ENCODE measurements around the gene RAB11B. TPM values are rescaled to one million over a fixed set of nuclear protein-coding genes. Genes with fewer than 3 reads are reported as not detected.
"Not testable (repeated sequence)": the region's sequence is repeated elsewhere in the genome, so short reads cannot be mapped to it uniquely, and the experiment has no call there.

RAB11B gene
- 46.2 and 47.0 TPM in 2 replicates for total RNA-seq
- 27.8 and 34.8 TPM in 2 replicates for polyA plus RNA-seq
- 89.5 and 104 TPM in 2 replicates for polyA plus RNA-seq (2012)
- polyA minus RNA-seq (ENCODE audit: low replicate concordance), result 29.3 and 32.9 TPM in 2 replicates

GRCh38 chr19:8389891-8390616 is at the start of gene RAB11B:
Gene RAB11B, plus strand, starts transcription at chr19:8390360. Its CDS starts 57 bp downstream, at chr19:8390417.
- H3K79me2 ChIP-seq (ENCODE audit: control insufficient read depth, insufficient read depth, low read length), result peaks cover 16% of the 10 kb centered on the region
- peak within 1 kb of the TSS; percentile 96 for H3K27ac ChIP-seq (ENCODE audit: insufficient read depth, low read length)
- H3K27me3 ChIP-seq (ENCODE audit: control insufficient read depth, insufficient read depth, low read length), result no peaks in the 10 kb centered on the region
- H3K9me3 ChIP-seq (ENCODE audit: control insufficient read depth, insufficient read depth, low read depth, low read length), result no peaks in the 10 kb centered on the region
- TF ChIP-seq CTCF (conservative IDR thresholded peaks at IDR 0.05 in 1 of 2, IDR thresholded peaks at IDR 0.05 in 1 of 2; ENCODE audit: low read depth in 1 of 2, low read length in 2 of 2) (no peak), EZH2 (IDR thresholded peaks at IDR 0.05; ENCODE audit: low read length, missing control alignments) (no peak)
- H3K36me3 ChIP-seq (ENCODE audit: control insufficient read depth, insufficient read depth, low read length), result no peaks in the 10 kb centered on the region
- peak within 1 kb of the TSS; percentile 66 to 81 (median 77) for H3K4me3 ChIP-seq (replicated peaks in 1 of 4; ENCODE audit: control extremely low read depth in 1 of 4, insufficient read depth in 1 of 4, low read depth in 3 of 4, low read length in 4 of 4)
- peak; percentile 100 for DNase-seq (ENCODE audit: low read depth in 2 of 2)
- H3K4me2 ChIP-seq (ENCODE audit: extremely low read depth, insufficient read depth, low read length), result peak within 1 kb of the TSS; percentile 82
- peak within 1 kb of the TSS; percentile 100 for H3K9ac ChIP-seq (ENCODE audit: insufficient read depth, low read length)
- peak within 1 kb of the TSS; percentile 70 for H2AFZ ChIP-seq (ENCODE audit: low read length)
- peaks cover 8% of the 10 kb centered on the region for H3K4me1 ChIP-seq (ENCODE audit: control insufficient read depth, extremely low read depth, insufficient read depth, low read length)
- no peaks in the 10 kb centered on the region for H4K20me1 ChIP-seq (ENCODE audit: control insufficient read depth, extremely low read depth, insufficient read depth, low read length)

GRCh38 chr19:8341504-8341903 is 48.7 kb upstream of the RAB11B start:
- H3K36me3 ChIP-seq (ENCODE audit: control insufficient read depth, insufficient read depth, low read length); H3K9ac ChIP-seq (ENCODE audit: insufficient read depth, low read length); H2AFZ ChIP-seq (ENCODE audit: low read length); H3K27ac ChIP-seq (ENCODE audit: insufficient read depth, low read length); H3K4me1 ChIP-seq (ENCODE audit: control insufficient read depth, extremely low read depth, insufficient read depth, low read length); H3K79me2 ChIP-seq (ENCODE audit: control insufficient read depth, insufficient read depth, low read length); DNase-seq (ENCODE audit: low read depth in 2 of 2); H3K4me2 ChIP-seq (ENCODE audit: extremely low read depth, insufficient read depth, low read length); H4K20me1 ChIP-seq (ENCODE audit: control insufficient read depth, extremely low read depth, insufficient read depth, low read length); H3K4me3 ChIP-seq (replicated peaks in 1 of 4; ENCODE audit: control extremely low read depth in 1 of 4, insufficient read depth in 1 of 4, low read depth in 3 of 4, low read length in 4 of 4); H3K9me3 ChIP-seq (ENCODE audit: control insufficient read depth, insufficient read depth, low read depth, low read length): not testable (repeated sequence)
- peaks cover 11% of the 10 kb centered on the region for H3K27me3 ChIP-seq (ENCODE audit: control insufficient read depth, insufficient read depth, low read length)

- Histone ChIP-seq H3K4me3 (replicated peaks in 1 of 4; ENCODE audit: control extremely low read depth in 1 of 4, insufficient read depth in 1 of 4, low read depth in 3 of 4, low read length in 4 of 4) (no peak overlapping the region), H3K4me1 (ENCODE audit: control insufficient read depth, extremely low read depth, insufficient read depth, low read length) (peaks cover 3% of the 10 kb centered on the region), H3K27ac (ENCODE audit: insufficient read depth, low read length) (no peak overlapping the region), H2AFZ (ENCODE audit: low read length) (no peak overlapping the region), H3K79me2 (ENCODE audit: control insufficient read depth, insufficient read depth, low read length) (no peaks in the 10 kb centered on the region), H3K36me3 (ENCODE audit: control insufficient read depth, insufficient read depth, low read length) (no peaks in the 10 kb centered on the region), H3K9ac (ENCODE audit: insufficient read depth, low read length) (no peak overlapping the region), H3K9me3 (ENCODE audit: control insufficient read depth, insufficient read depth, low read depth, low read length) (no peaks in the 10 kb centered on the region), H4K20me1 (ENCODE audit: control insufficient read depth, extremely low read depth, insufficient read depth, low read length) (no peaks in the 10 kb centered on the region), H3K27me3 (ENCODE audit: control insufficient read depth, insufficient read depth, low read length) (peaks cover 11% of the 10 kb centered on the region), H3K4me2 (ENCODE audit: extremely low read depth, insufficient read depth, low read length) (no peak overlapping the region)
- no peak for TF ChIP-seq CTCF (conservative IDR thresholded peaks at IDR 0.05 in 1 of 2, IDR thresholded peaks at IDR 0.05 in 1 of 2; ENCODE audit: low read depth in 1 of 2, low read length in 2 of 2)
- no peak for TF ChIP-seq EZH2 (IDR thresholded peaks at IDR 0.05; ENCODE audit: low read length, missing control alignments)
- no peak for DNase-seq (ENCODE audit: low read depth in 2 of 2)
Measured at GRCh38 chr19:8342316-8342683, 47.9 kb upstream of the RAB11B start.

Measured in fibroblast of lung (primary cell).